ENCODE results near the gene STAT5B. TPM values are rescaled to one million over a fixed set of nuclear protein-coding genes. Genes with fewer than 3 reads are reported as not detected.

Gene STAT5B
- total and polyA plus RNA-seq, 9 of the 15 experiments (the other 6 are each of a cell fraction or from before 2014, with no cell fraction given): 20.8 to 176 (median 92.4) TPM

GRCh38 chr17:42180922-42181850, 95.0 kb downstream of the STAT5B start, which contains the start of gene KCNH4 (continued):
- TF ChIP-seq, protein P1, sequence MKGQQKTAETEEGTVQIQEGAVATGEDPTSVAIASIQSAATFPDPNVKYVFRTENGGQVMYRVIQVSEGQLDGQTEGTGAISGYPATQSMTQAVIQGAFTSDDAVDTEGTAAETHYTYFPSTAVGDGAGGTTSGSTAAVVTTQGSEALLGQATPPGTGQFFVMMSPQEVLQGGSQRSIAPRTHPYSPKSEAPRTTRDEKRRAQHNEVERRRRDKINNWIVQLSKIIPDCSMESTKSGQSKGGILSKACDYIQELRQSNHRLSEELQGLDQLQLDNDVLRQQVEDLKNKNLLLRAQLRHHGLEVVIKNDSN (CRISPR knock-in tag; IDR thresholded peaks at IDR 0.05): peak; percentile 94
- peak; percentile 79 for TF ChIP-seq FIP1L1 (IDR thresholded peaks at IDR 0.05; ENCODE audit: low read depth, low read length, poor library complexity, severe bottlenecking)
- TF ChIP-seq EHMT2 (IDR thresholded peaks at IDR 0.05): peak; percentile 94
- TF ChIP-seq ZNF77 (CRISPR knock-in tag; IDR thresholded peaks at IDR 0.05): no peak
- peak; percentile 51 for TF ChIP-seq SAP30 (IDR thresholded peaks at IDR 0.05; ENCODE audit: borderline replicate concordance, insufficient read depth, low read depth, low read length, poor library complexity, severe bottlenecking)
- no peak for TF ChIP-seq FOXA1 (IDR thresholded peaks at IDR 0.05; ENCODE audit: borderline replicate concordance)
- TF ChIP-seq SAFB (IDR thresholded peaks at IDR 0.05; ENCODE audit: borderline replicate concordance, low read depth, low read length): peak; percentile 95
- 0 out of 2 replicates have a peak, but pooled peaks have one; percentile 51 for TF ChIP-seq RBM34 (IDR thresholded peaks at IDR 0.05; ENCODE audit: borderline replicate concordance, insufficient read depth, low read length)
- TF ChIP-seq, protein P2, sequence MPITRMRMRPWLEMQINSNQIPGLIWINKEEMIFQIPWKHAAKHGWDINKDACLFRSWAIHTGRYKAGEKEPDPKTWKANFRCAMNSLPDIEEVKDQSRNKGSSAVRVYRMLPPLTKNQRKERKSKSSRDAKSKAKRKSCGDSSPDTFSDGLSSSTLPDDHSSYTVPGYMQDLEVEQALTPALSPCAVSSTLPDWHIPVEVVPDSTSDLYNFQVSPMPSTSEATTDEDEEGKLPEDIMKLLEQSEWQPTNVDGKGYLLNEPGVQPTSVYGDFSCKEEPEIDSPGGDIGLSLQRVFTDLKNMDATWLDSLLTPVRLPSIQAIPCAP (CRISPR knock-in tag; IDR thresholded peaks at IDR 0.05; ENCODE audit: borderline replicate concordance): no peak
- no peak for TF ChIP-seq BCOR (IDR thresholded peaks at IDR 0.05)
- TF ChIP-seq, protein P3, sequence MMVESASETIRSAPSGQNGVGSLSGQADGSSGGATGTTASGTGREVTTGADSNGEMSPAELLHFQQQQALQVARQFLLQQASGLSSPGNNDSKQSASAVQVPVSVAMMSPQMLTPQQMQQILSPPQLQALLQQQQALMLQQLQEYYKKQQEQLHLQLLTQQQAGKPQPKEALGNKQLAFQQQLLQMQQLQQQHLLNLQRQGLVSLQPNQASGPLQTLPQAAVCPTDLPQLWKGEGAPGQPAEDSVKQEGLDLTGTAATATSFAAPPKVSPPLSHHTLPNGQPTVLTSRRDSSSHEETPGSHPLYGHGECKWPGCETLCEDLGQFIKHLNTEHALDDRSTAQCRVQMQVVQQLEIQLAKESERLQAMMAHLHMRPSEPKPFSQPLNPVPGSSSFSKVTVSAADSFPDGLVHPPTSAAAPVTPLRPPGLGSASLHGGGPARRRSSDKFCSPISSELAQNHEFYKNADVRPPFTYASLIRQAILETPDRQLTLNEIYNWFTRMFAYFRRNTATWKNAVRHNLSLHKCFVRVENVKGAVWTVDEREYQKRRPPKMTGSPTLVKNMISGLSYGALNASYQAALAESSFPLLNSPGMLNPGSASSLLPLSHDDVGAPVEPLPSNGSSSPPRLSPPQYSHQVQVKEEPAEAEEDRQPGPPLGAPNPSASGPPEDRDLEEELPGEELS (CRISPR knock-in tag; IDR thresholded peaks at IDR 0.05; ENCODE audit: borderline replicate concordance): peak; percentile 35; the same call in 1 of the 2 replicates
- peak; percentile 43; the same call in 1 of the 2 replicates for TF ChIP-seq HCFC1 (IDR thresholded peaks at IDR 0.05; ENCODE audit: low read depth, low read length)
- peak; percentile 58 for TF ChIP-seq EGR1 (conservative IDR thresholded peaks at IDR 0.05)
- TF ChIP-seq DNMT1 (IDR thresholded peaks at IDR 0.05): no peak
- TF ChIP-seq THRAP3 (IDR thresholded peaks at IDR 0.05; ENCODE audit: borderline replicate concordance): no peak
- peak; percentile 78 for TF ChIP-seq CC2D1A (IDR thresholded peaks at IDR 0.05)
- no peak for TF ChIP-seq SLC30A9 (CRISPR knock-in tag; IDR thresholded peaks at IDR 0.05)
- no peak for TF ChIP-seq DLX4 (CRISPR knock-in tag; IDR thresholded peaks at IDR 0.05)
- peak; percentile 32 for TF ChIP-seq TEAD4 (IDR thresholded peaks at IDR 0.05; ENCODE audit: low read length)
- 0 out of 2 replicates have a peak, but pooled peaks have one; percentile 47 for TF ChIP-seq TEAD4 (CRISPR knock-in tag; IDR thresholded peaks at IDR 0.05; ENCODE audit: borderline replicate concordance)
- no peak for TF ChIP-seq CEBPB (tag; IDR thresholded peaks at IDR 0.05)
- peak; percentile 78 for TF ChIP-seq MXD1 (CRISPR knock-in tag; IDR thresholded peaks at IDR 0.05; ENCODE audit: borderline replicate concordance, poor library complexity, severe bottlenecking)
- 0 out of 2 replicates have a peak, but pooled peaks have one; percentile 50 for TF ChIP-seq POLR2G (IDR thresholded peaks at IDR 0.05; ENCODE audit: low read depth, low read length)
- TF ChIP-seq IFI16 (CRISPR knock-in tag; IDR thresholded peaks at IDR 0.05): no peak

Data from K562 (cell line).